Endothelial cell of coronary artery (primary cell): ENCODE results near the gene ADAM30. TPM values are rescaled to one million over a fixed set of nuclear protein-coding genes. Genes with fewer than 3 reads are reported as not detected.

Experiments
- total RNA-seq: library from RNA; depleted of rRNA; stranded (reverse); fragments of >200 nt; gene quantifications from 2 replicates; pipeline ENCODE4 v1.2.3, GENCODE V29; 2014

The ADAM30 gene
- not detected in 2 replicates for total RNA-seq

GRCh38 chr1:119896303-119896702 is at the start of gene ADAM30:
Gene ADAM30, minus strand, starts transcription at chr1:119896515. Its CDS starts 179 bp downstream, at chr1:119896336.

Other genes starting within 250 kb of the ADAM30 start
- 19.3 and 19.7 TPM in 2 replicates for gene ZNF697, start 248.2 kb downstream of the ADAM30 start, total RNA-seq
- 7.5 and 71.0 TPM in 2 replicates for gene PHGDH, start 184.6 kb downstream of the ADAM30 start, total RNA-seq
- gene HMGCS2, start 127.6 kb downstream of the ADAM30 start, total RNA-seq, result not detected in 2 replicates
- gene REG4, start 85.1 kb downstream of the ADAM30 start, total RNA-seq, result not detected in 2 replicates
- gene NOTCH2, start 173.1 kb upstream of the ADAM30 start, total RNA-seq, result 23.8 and 60.5 TPM in 2 replicates